Measurements from ENCODE around the gene MAML3.
A peak's percentile ranks its signal among the peaks of the same experiment; 100 is the strongest.

MAML3 gene

GRCh38 chr4:139857977-139858376 is 296.0 kb downstream of the MAML3 start:
- Histone ChIP-seq H3K4me1 (ENCODE audit: control insufficient read depth, insufficient read depth, low read depth, low read length) (peaks cover 3% of the 10 kb centered on the region), H3K4me3 (ENCODE audit: insufficient read depth in 1 of 2, low read depth in 1 of 2, low read length in 2 of 2) (no peak overlapping the region), H3K36me3 (ENCODE audit: control insufficient read depth in 1 of 2, insufficient read depth in 2 of 2, low read depth in 1 of 2, low read length in 2 of 2) (peaks cover 0 to 4% of the 10 kb centered on the region in 2 experiments), H3K23ac (ENCODE audit: low read length in 2 of 2) (no peak overlapping the region), H4K91ac (ENCODE audit: low read length) (no peak overlapping the region), H2AFZ (ENCODE audit: low read depth, low read length) (no peak overlapping the region), H3K9ac (ENCODE audit: low read length) (no peak overlapping the region), H3K79me1 (replicated peaks; ENCODE audit: low read length, poor library complexity, severe bottlenecking) (peaks cover 2% of the 10 kb centered on the region), H3K14ac (ENCODE audit: low read length in 2 of 2) (no peak overlapping the region), H2BK120ac (ENCODE audit: low read depth, low read length) (no peak overlapping the region), H3K18ac (ENCODE audit: low read depth in 1 of 2, low read length in 2 of 2) (no peak overlapping the region), H3K4me2 (ENCODE audit: low read length, poor library complexity, severe bottlenecking) (no peak overlapping the region), H2BK5ac (ENCODE audit: low read depth, low read length, poor library complexity, severe bottlenecking) (no peak overlapping the region), H3K27ac (ENCODE audit: low read length, poor library complexity, severe bottlenecking) (no peak overlapping the region), H2AK5ac (ENCODE audit: low read length, severe bottlenecking) (no peak overlapping the region), H3K27me3 (ENCODE audit: control insufficient read depth in 1 of 2, insufficient read depth in 1 of 2, low read length in 2 of 2) (no peaks in the 10 kb centered on the region), H2BK12ac (ENCODE audit: low read length in 2 of 2) (no peak overlapping the region), H3K9me3 (ENCODE audit: control insufficient read depth, low read length) (no peaks in the 10 kb centered on the region), H4K8ac (ENCODE audit: low read length) (no peak overlapping the region), H2BK15ac (ENCODE audit: low read depth, poor library complexity, severe bottlenecking) (no peak overlapping the region), H3K4ac (ENCODE audit: low read depth in 1 of 2, low read length in 2 of 2) (no peak overlapping the region)
- 50% methylated on average over 2 of the region's 2 CpGs for whole genome bisulfite sequencing
- no peak for DNase-seq

- Histone ChIP-seq H4K8ac (ENCODE audit: low read length) (no peak overlapping the region), H2BK15ac (ENCODE audit: low read depth, poor library complexity, severe bottlenecking) (no peak overlapping the region), H3K4ac (ENCODE audit: low read depth in 1 of 2, low read length in 2 of 2) (no peak overlapping the region), H3K4me1 (ENCODE audit: control insufficient read depth, insufficient read depth, low read depth, low read length) (peaks cover 3% of the 10 kb centered on the region), H3K9ac (ENCODE audit: low read length) (no peak overlapping the region), H2AK5ac (ENCODE audit: low read length, severe bottlenecking) (no peak overlapping the region), H3K18ac (ENCODE audit: low read depth in 1 of 2, low read length in 2 of 2) (no peak overlapping the region), H2BK12ac (ENCODE audit: low read length in 2 of 2) (no peak overlapping the region), H2AFZ (ENCODE audit: low read depth, low read length) (no peak overlapping the region), H2BK5ac (ENCODE audit: low read depth, low read length, poor library complexity, severe bottlenecking) (no peak overlapping the region), H3K27ac (ENCODE audit: low read length, poor library complexity, severe bottlenecking) (no peak overlapping the region), H3K4me2 (ENCODE audit: low read length, poor library complexity, severe bottlenecking) (no peak overlapping the region), H3K36me3 (ENCODE audit: control insufficient read depth in 1 of 2, insufficient read depth in 2 of 2, low read depth in 1 of 2, low read length in 2 of 2) (peaks cover 0 to 4% of the 10 kb centered on the region in 2 experiments), H3K79me1 (replicated peaks; ENCODE audit: low read length, poor library complexity, severe bottlenecking) (peaks cover 2% of the 10 kb centered on the region), H3K23ac (ENCODE audit: low read length in 2 of 2) (no peak overlapping the region), H3K9me3 (ENCODE audit: control insufficient read depth, low read length) (no peaks in the 10 kb centered on the region), H3K14ac (ENCODE audit: low read length in 2 of 2) (no peak overlapping the region), H3K27me3 (ENCODE audit: control insufficient read depth in 1 of 2, insufficient read depth in 1 of 2, low read length in 2 of 2) (no peaks in the 10 kb centered on the region), H3K4me3 (ENCODE audit: insufficient read depth in 1 of 2, low read depth in 1 of 2, low read length in 2 of 2) (no peak overlapping the region), H4K91ac (ENCODE audit: low read length) (no peak overlapping the region), H2BK120ac (ENCODE audit: low read depth, low read length) (no peak overlapping the region)
- peak; percentile 63 for DNase-seq
- 3% methylated on average over 3 of the region's 4 CpGs for WGBS
These were observed 297.0 kb downstream of the MAML3 start for GRCh38 chr4:139857021-139857420.

- H3K4me3 ChIP-seq (ENCODE audit: insufficient read depth in 1 of 2, low read depth in 1 of 2, low read length in 2 of 2): no peak overlapping the region
- DNase-seq: no peak
- peaks cover 3% of the 10 kb centered on the region for H3K4me1 ChIP-seq (ENCODE audit: control insufficient read depth, insufficient read depth, low read depth, low read length)
- no peak overlapping the region for H2BK15ac ChIP-seq (ENCODE audit: low read depth, poor library complexity, severe bottlenecking)
- no peak overlapping the region for H2BK5ac ChIP-seq (ENCODE audit: low read depth, low read length, poor library complexity, severe bottlenecking)
- no peak overlapping the region for H2BK120ac ChIP-seq (ENCODE audit: low read depth, low read length)
- no peak overlapping the region for H3K27ac ChIP-seq (ENCODE audit: low read length, poor library complexity, severe bottlenecking)
- H3K14ac ChIP-seq (ENCODE audit: low read length in 2 of 2): no peak overlapping the region
- H3K18ac ChIP-seq (ENCODE audit: low read depth in 1 of 2, low read length in 2 of 2): no peak overlapping the region
- no peak overlapping the region for H3K4me2 ChIP-seq (ENCODE audit: low read length, poor library complexity, severe bottlenecking)
- H3K36me3 ChIP-seq (ENCODE audit: control insufficient read depth in 1 of 2, insufficient read depth in 2 of 2, low read depth in 1 of 2, low read length in 2 of 2): peaks cover 0 to under 1% of the 10 kb centered on the region in 2 experiments
- no peak overlapping the region for H3K9ac ChIP-seq (ENCODE audit: low read length)
- H2AK5ac ChIP-seq (ENCODE audit: low read length, severe bottlenecking): no peak overlapping the region
- H3K9me3 ChIP-seq (ENCODE audit: control insufficient read depth, low read length): no peaks in the 10 kb centered on the region
- no peak overlapping the region for H3K23ac ChIP-seq (ENCODE audit: low read length in 2 of 2)
- peak overlapping the region in 1 of 2 experiments; percentile 33 for H2BK12ac ChIP-seq (ENCODE audit: low read length in 2 of 2)
- H2AFZ ChIP-seq (ENCODE audit: low read depth, low read length): no peak overlapping the region
- H3K27me3 ChIP-seq (ENCODE audit: control insufficient read depth in 1 of 2, insufficient read depth in 1 of 2, low read length in 2 of 2): no peaks in the 10 kb centered on the region
- no peak overlapping the region for H4K91ac ChIP-seq (ENCODE audit: low read length)
- no peak overlapping the region for H3K4ac ChIP-seq (ENCODE audit: low read depth in 1 of 2, low read length in 2 of 2)
- peaks cover 2% of the 10 kb centered on the region for H3K79me1 ChIP-seq (replicated peaks; ENCODE audit: low read length, poor library complexity, severe bottlenecking)
- 66% methylated on average over 5 of the region's 7 CpGs for WGBS
- H4K8ac ChIP-seq (ENCODE audit: low read length): no peak overlapping the region
These were observed 299.1 kb downstream of the MAML3 start for GRCh38 chr4:139854668-139855403.

- no peak overlapping the region for H2AK5ac ChIP-seq (ENCODE audit: low read length, severe bottlenecking)
- H3K27me3 ChIP-seq (ENCODE audit: control insufficient read depth in 1 of 2, insufficient read depth in 1 of 2, low read length in 2 of 2): no peaks in the 10 kb centered on the region
- H4K8ac ChIP-seq (ENCODE audit: low read length): no peak overlapping the region
- no peak overlapping the region for H2BK120ac ChIP-seq (ENCODE audit: low read depth, low read length)
- H3K4ac ChIP-seq (ENCODE audit: low read depth in 1 of 2, low read length in 2 of 2): no peak overlapping the region
- no peak overlapping the region for H3K27ac ChIP-seq (ENCODE audit: low read length, poor library complexity, severe bottlenecking)
- no peak overlapping the region for H3K9ac ChIP-seq (ENCODE audit: low read length)
- no peaks in the 10 kb centered on the region for H3K4me1 ChIP-seq (ENCODE audit: control insufficient read depth, insufficient read depth, low read depth, low read length)
- H2AFZ ChIP-seq (ENCODE audit: low read depth, low read length): no peak overlapping the region
- no peak overlapping the region for H3K23ac ChIP-seq (ENCODE audit: low read length in 2 of 2)
- H2BK15ac ChIP-seq (ENCODE audit: low read depth, poor library complexity, severe bottlenecking): no peak overlapping the region
- H3K4me2 ChIP-seq (ENCODE audit: low read length, poor library complexity, severe bottlenecking): no peak overlapping the region
- no peak overlapping the region for H2BK12ac ChIP-seq (ENCODE audit: low read length in 2 of 2)
- H3K9me3 ChIP-seq (ENCODE audit: control insufficient read depth, low read length): no peaks in the 10 kb centered on the region
- H4K91ac ChIP-seq (ENCODE audit: low read length): no peak overlapping the region
- H3K79me1 ChIP-seq (replicated peaks; ENCODE audit: low read length, poor library complexity, severe bottlenecking): peaks cover 2% of the 10 kb centered on the region
- H3K4me3 ChIP-seq (ENCODE audit: insufficient read depth in 1 of 2, low read depth in 1 of 2, low read length in 2 of 2): no peak overlapping the region
- no peaks in the 10 kb centered on the region for H3K36me3 ChIP-seq (ENCODE audit: control insufficient read depth in 1 of 2, insufficient read depth in 2 of 2, low read depth in 1 of 2, low read length in 2 of 2)
- DNase-seq: no peak
- no peak overlapping the region for H2BK5ac ChIP-seq (ENCODE audit: low read depth, low read length, poor library complexity, severe bottlenecking)
- H3K18ac ChIP-seq (ENCODE audit: low read depth in 1 of 2, low read length in 2 of 2): no peak overlapping the region
- no peak overlapping the region for H3K14ac ChIP-seq (ENCODE audit: low read length in 2 of 2)
These were observed 300.7 kb downstream of the MAML3 start for GRCh38 chr4:139853309-139853708.

Measured in mesenchymal stem cell (in vitro differentiated cells and primary cell).